IgD-negative memory B cell (primary cell): ENCODE results near the gene PRMT5. TPM values are rescaled to one million over a fixed set of nuclear protein-coding genes. Genes with fewer than 3 reads are reported as not detected.
"Not testable (repeated sequence)": the region's sequence is repeated elsewhere in the genome, so short reads cannot be mapped to it uniquely, and the experiment has no call there.

Source experiments
- H3K27ac Mint-ChIP-seq, 3 donors: one replicate each; pipeline ENCODE4 v1.8.0; 2020 to 2022; ENCODE audit warnings: mild to moderate bottlenecking in 3 of 3, mixed read lengths in 3 of 3, moderate library complexity in 1 of 3
- H3K27me3 Mint-ChIP-seq: one replicate; pipeline ENCODE4 v1.8.0; 2021; ENCODE audit warnings: mixed read lengths
- H3K36me3 Mint-ChIP-seq: one replicate; pipeline ENCODE4 v1.8.0; 2020; ENCODE audit warnings: mild to moderate bottlenecking, mixed read lengths
- H3K4me1 Mint-ChIP-seq, 3 donors: one replicate each; pipeline ENCODE4 v1.8.0; 2020 to 2022; ENCODE audit warnings: mixed read lengths in 3 of 3, mild to moderate bottlenecking in 1 of 3
- H3K4me3 Mint-ChIP-seq, 4 donors: one replicate each; pipeline ENCODE4 v1.8.0; 2020 to 2022; ENCODE audit warnings: mild to moderate bottlenecking in 4 of 4, mixed read lengths in 4 of 4, moderate library complexity in 3 of 4
- H3K9me3 Mint-ChIP-seq, 3 donors: one replicate each; pipeline ENCODE4 v1.8.0; 2020 to 2021; ENCODE audit warnings: mixed read lengths in 3 of 3, mild to moderate bottlenecking in 1 of 3
- polyA plus RNA-seq: library from polyadenylated mRNA; unstranded; fragments of 300-500 nt; fragmentation: Illumina TruSeq; gene quantifications from one replicate; pipeline ENCODE4 v1.2.3, GENCODE V29; 2021

Gene PRMT5
- 45.0 TPM for polyA plus RNA-seq

GRCh38 chr14:22929104-22929960 is at the start of gene PRMT5:
TSS of gene PRMT5 (minus strand) at chr14:22929376. CDS start at chr14:22929361, 15 bp downstream.
- peaks cover 7 to 24% (median 19%) of the 10 kb centered on the region in 3 donors for H3K4me1 Mint-ChIP-seq
- no peak within 1 kb of the TSS for H3K27ac Mint-ChIP-seq
- no peaks in the 10 kb centered on the region for H3K27me3 Mint-ChIP-seq
- no peaks in the 10 kb centered on the region for H3K36me3 Mint-ChIP-seq
- H3K4me3 Mint-ChIP-seq = no peak within 1 kb of the TSS
- H3K9me3 Mint-ChIP-seq = no peaks in the 10 kb centered on the region

GRCh38 chr14:22978487-22978837 is 49.3 kb upstream of the PRMT5 start:
- Mint-ChIP-seq H3K4me3 (peak overlapping the region in 1 of 4 donors; percentile 59), H3K36me3 (no peaks in the 10 kb centered on the region), H3K4me1 (peaks cover 2 to 6% (median 5%) of the 10 kb centered on the region in 3 donors), H3K9me3 (no peaks in the 10 kb centered on the region), H3K27ac (no peak overlapping the region), H3K27me3 (peaks cover 13% of the 10 kb centered on the region)

- Mint-ChIP-seq H3K4me3 (peak overlapping the region in 1 of 4 donors; percentile 59), H3K27ac (no peak overlapping the region)
Measured at GRCh38 chr14:22977684-22978486, 48.7 kb upstream of the PRMT5 start.

GRCh38 chr14:22977434-22977683 is 48.2 kb upstream of the PRMT5 start:
- Mint-ChIP-seq H3K4me3 (no peak overlapping the region), H3K27ac (no peak overlapping the region), H3K27me3 (peaks cover 13% of the 10 kb centered on the region)

More at GRCh38 chr14:22977684-22978486, 48.7 kb upstream of the PRMT5 start:
- H3K27me3 Mint-ChIP-seq = peaks cover 13% of the 10 kb centered on the region
- H3K9me3 Mint-ChIP-seq = no peaks in the 10 kb centered on the region
- H3K4me1 Mint-ChIP-seq = peaks cover 2 to 6% (median 5%) of the 10 kb centered on the region in 3 donors
- H3K36me3 Mint-ChIP-seq = no peaks in the 10 kb centered on the region

GRCh38 chr14:22976620-22977433 is 47.7 kb upstream of the PRMT5 start:
- peaks cover 2 to 6% (median 5%) of the 10 kb centered on the region in 3 donors for H3K4me1 Mint-ChIP-seq
- H3K27me3 Mint-ChIP-seq = peaks cover 13% of the 10 kb centered on the region
- H3K36me3 Mint-ChIP-seq = no peaks in the 10 kb centered on the region
- no peak overlapping the region for H3K4me3 Mint-ChIP-seq
- no peak overlapping the region for H3K27ac Mint-ChIP-seq
- H3K9me3 Mint-ChIP-seq = no peaks in the 10 kb centered on the region

More at GRCh38 chr14:22977434-22977683, 48.2 kb upstream of the PRMT5 start:
- H3K9me3 Mint-ChIP-seq = no peaks in the 10 kb centered on the region
- H3K36me3 Mint-ChIP-seq = no peaks in the 10 kb centered on the region
- H3K4me1 Mint-ChIP-seq = peaks cover 2 to 6% (median 5%) of the 10 kb centered on the region in 3 donors

- H3K9me3 Mint-ChIP-seq = no peaks in the 10 kb centered on the region
- H3K27me3 Mint-ChIP-seq = peaks cover 5% of the 10 kb centered on the region
- H3K4me3 Mint-ChIP-seq = no peak overlapping the region
- H3K4me1 Mint-ChIP-seq = peaks cover 2 to 6% (median 5%) of the 10 kb centered on the region in 3 donors
- no peak overlapping the region for H3K27ac Mint-ChIP-seq
- no peaks in the 10 kb centered on the region for H3K36me3 Mint-ChIP-seq
Measured at GRCh38 chr14:22974530-22975313, 45.5 kb upstream of the PRMT5 start.

GRCh38 chr14:22973217-22974032 is 44.2 kb upstream of the PRMT5 start:
- peaks cover 5% of the 10 kb centered on the region for H3K27me3 Mint-ChIP-seq
- peaks cover 2 to 6% (median 5%) of the 10 kb centered on the region in 3 donors for H3K4me1 Mint-ChIP-seq
- no peaks in the 10 kb centered on the region for H3K36me3 Mint-ChIP-seq
- no peak overlapping the region for H3K27ac Mint-ChIP-seq
- H3K4me3 Mint-ChIP-seq = no peak overlapping the region
- no peaks in the 10 kb centered on the region for H3K9me3 Mint-ChIP-seq

- Mint-ChIP-seq H3K4me1 (peaks cover 2 to 6% (median 5%) of the 10 kb centered on the region in 3 donors), H3K27ac (peak overlapping the region in 1 of 3 donors; percentile 62), H3K9me3 (no peaks in the 10 kb centered on the region), H3K27me3 (peaks cover 6% of the 10 kb centered on the region), H3K4me3 (no peak overlapping the region), H3K36me3 (no peaks in the 10 kb centered on the region)
Measured at GRCh38 chr14:22972313-22972930, 43.2 kb upstream of the PRMT5 start.

- Mint-ChIP-seq H3K27ac (no peak overlapping the region), H3K4me1 (peaks cover 0 to 2% (median 0%) of the 10 kb centered on the region in 3 donors), H3K27me3 (peaks cover 2% of the 10 kb centered on the region), H3K9me3 (no peaks in the 10 kb centered on the region), H3K4me3 (no peak overlapping the region), H3K36me3 (peaks cover 2% of the 10 kb centered on the region)
Measured at GRCh38 chr14:22971152-22971551, 42.0 kb upstream of the PRMT5 start.

GRCh38 chr14:22966783-22967269 is 37.6 kb upstream of the PRMT5 start:
- H3K27ac Mint-ChIP-seq = no peak overlapping the region
- peaks cover 0 to 2% (median 0%) of the 10 kb centered on the region in 3 donors for H3K4me1 Mint-ChIP-seq
- H3K9me3 Mint-ChIP-seq = no peaks in the 10 kb centered on the region
- H3K36me3 Mint-ChIP-seq = peaks cover 2% of the 10 kb centered on the region
- H3K4me3 Mint-ChIP-seq = no peak overlapping the region
- H3K27me3 Mint-ChIP-seq = peaks cover 2% of the 10 kb centered on the region

- H3K36me3 Mint-ChIP-seq, H3K27ac Mint-ChIP-seq, H3K4me1 Mint-ChIP-seq, H3K9me3 Mint-ChIP-seq, H3K27me3 Mint-ChIP-seq, H3K4me3 Mint-ChIP-seq: not testable (repeated sequence)
Measured at GRCh38 chr14:22965916-22966782, 37.0 kb upstream of the PRMT5 start.

- H3K4me3 Mint-ChIP-seq = no peak overlapping the region
- H3K4me1 Mint-ChIP-seq = peaks cover 0 to 3% (median 2%) of the 10 kb centered on the region in 3 donors
- H3K27ac Mint-ChIP-seq = no peak overlapping the region
- H3K9me3 Mint-ChIP-seq = no peaks in the 10 kb centered on the region
- H3K36me3 Mint-ChIP-seq = peaks cover 2% of the 10 kb centered on the region
- H3K27me3 Mint-ChIP-seq = no peaks in the 10 kb centered on the region
Measured at GRCh38 chr14:22962061-22962676, 33.0 kb upstream of the PRMT5 start.
